ENCODE measurements around the gene PRR29. TPM values are rescaled to one million over a fixed set of nuclear protein-coding genes. Genes with fewer than 3 reads are reported as not detected.

Gene PRR29
- total RNA-seq, 1 experiment from 2014 or later: 0.85 TPM

- no peak for ATAC-seq
- Mint-ChIP-seq H3K9me3 (peaks cover 12% of the 10 kb centered on the region), H3K27me3 (ENCODE audit: low read depth) (peaks cover 2% of the 10 kb centered on the region; the same call in 1 of the 2 replicates), H3K36me3 (peaks cover 10% of the 10 kb centered on the region), H3K4me1 (peaks cover 20% of the 10 kb centered on the region), H3K27ac (no peak overlapping the region), H3K4me3 (no peak overlapping the region)
- DNase-seq (ENCODE audit: low spot score): no peak
- TF ChIP-seq NFATC4 (CRISPR knock-in tag; IDR thresholded peaks at IDR 0.05) (no peak), MXD4 (CRISPR knock-in tag; IDR thresholded peaks at IDR 0.05; ENCODE audit: borderline replicate concordance) (no peak), ZBTB21 (CRISPR knock-in tag; IDR thresholded peaks at IDR 0.05; ENCODE audit: borderline replicate concordance) (no peak), IRF1 (CRISPR knock-in tag; IDR thresholded peaks at IDR 0.05) (no peak), CTCF (IDR thresholded peaks at IDR 0.05) (no peak), SMAD4 (CRISPR knock-in tag; IDR thresholded peaks at IDR 0.05) (no peak), NR2C2 (CRISPR knock-in tag; IDR thresholded peaks at IDR 0.05) (no peak), ZNF138 (CRISPR knock-in tag; conservative IDR thresholded peaks at IDR 0.05) (no peak), ATF6 (CRISPR knock-in tag; IDR thresholded peaks at IDR 0.05) (no peak), ZNF423 (CRISPR knock-in tag; IDR thresholded peaks at IDR 0.05) (no peak), ZNF263 (CRISPR knock-in tag; IDR thresholded peaks at IDR 0.05; ENCODE audit: low read depth) (no peak), CREB1 (CRISPR knock-in tag; IDR thresholded peaks at IDR 0.05) (no peak), ERG (CRISPR knock-in tag; IDR thresholded peaks at IDR 0.05) (no peak), HMGA2 (CRISPR knock-in tag; IDR thresholded peaks at IDR 0.05) (no peak), NR1H2 (CRISPR knock-in tag; IDR thresholded peaks at IDR 0.05) (no peak), E2F5 (CRISPR knock-in tag; IDR thresholded peaks at IDR 0.05) (no peak), MAX (CRISPR knock-in tag; IDR thresholded peaks at IDR 0.05) (no peak)
- POLR2A ChIA-PET: no interaction called here
- CTCF ChIA-PET: interaction anchor here (1.0 to 4.5 kb wide), 11 partner anchors 16 to 147 kb away, joined by 3 to 88 read pairs (median 18); partner anchors contain the start of genes CSHL1 and GH1
Measured at GRCh38 chr17:63986821-63987220, 11.3 kb upstream of the PRR29 start.

GRCh38 chr17:63987221-63988126 lies 10.7 kb upstream of the PRR29 start:
- CTCF ChIA-PET: interaction anchor here (1.0 to 4.5 kb wide), 7 partner anchors 17 to 76 kb away, joined by 3 to 88 read pairs (median 18); partner anchors contain the start of genes CSHL1 and GH1
- Mint-ChIP-seq H3K27ac (no peak overlapping the region), H3K9me3 (peaks cover 7% of the 10 kb centered on the region), H3K36me3 (peaks cover 6% of the 10 kb centered on the region), H3K27me3 (ENCODE audit: low read depth) (peaks cover 5% of the 10 kb centered on the region), H3K4me3 (no peak overlapping the region), H3K4me1 (peaks cover 20% of the 10 kb centered on the region)
- no peak for ATAC-seq
- POLR2A ChIA-PET: interaction anchor here (0.5 kb wide), 1 partner anchor 19 kb away, joined by 3 read pairs; no protein-coding TSS in a partner anchor
- no peak for DNase-seq (ENCODE audit: low spot score)
- no peak for TF ChIP-seq MYBL2 (CRISPR knock-in tag; IDR thresholded peaks at IDR 0.05)

Data from WTC11 (cell line).